HG03432 (cell line): ENCODE data around the gene ANKRD33B.

Experiments
- ATAC-seq: cut with Tn5 transposase; IDR thresholded peaks from one replicate; pipeline ENCODE4 v1.9.1; 2021; ENCODE audit warnings: mild to moderate bottlenecking, moderate library complexity; ENCODE audit not compliant: unreplicated experiment

The ANKRD33B gene

GRCh38 chr5:10688651-10689171 is 124.8 kb downstream of the ANKRD33B start:
- ATAC-seq = no peak

- no peak for ATAC-seq
Observed at GRCh38 chr5:10689391-10690081, 125.7 kb downstream of the ANKRD33B start.

GRCh38 chr5:10690460-10691440 is 126.9 kb downstream of the ANKRD33B start:
- no peak for ATAC-seq

- ATAC-seq = no peak
Observed at GRCh38 chr5:10691826-10692785, 128.2 kb downstream of the ANKRD33B start.

GRCh38 chr5:10695055-10695649 is 131.3 kb downstream of the ANKRD33B start:
- peak; percentile 58 for ATAC-seq

GRCh38 chr5:10695759-10696543 is 132.1 kb downstream of the ANKRD33B start:
- no peak for ATAC-seq

- peak; percentile 46 for ATAC-seq
Observed at GRCh38 chr5:10699281-10699874, 135.5 kb downstream of the ANKRD33B start.

GRCh38 chr5:10699987-10700386 is 136.1 kb downstream of the ANKRD33B start:
- ATAC-seq = peak; percentile 63

- no peak for ATAC-seq
Observed at GRCh38 chr5:10700516-10700915, 136.6 kb downstream of the ANKRD33B start.

- ATAC-seq = no peak
Observed at GRCh38 chr5:10701567-10702039, 137.7 kb downstream of the ANKRD33B start.

GRCh38 chr5:10702040-10702629 is 138.3 kb downstream of the ANKRD33B start:
- ATAC-seq = no peak

GRCh38 chr5:10702911-10703491 is 139.1 kb downstream of the ANKRD33B start:
- ATAC-seq = no peak

- ATAC-seq = no peak
Observed at GRCh38 chr5:10703676-10704075, 139.8 kb downstream of the ANKRD33B start.

GRCh38 chr5:10704949-10705621 is 141.2 kb downstream of the ANKRD33B start:
- ATAC-seq = peak; percentile 38

- no peak for ATAC-seq
Observed at GRCh38 chr5:10705747-10706146, 141.9 kb downstream of the ANKRD33B start.

- no peak for ATAC-seq
Observed at GRCh38 chr5:10706326-10706725, 142.5 kb downstream of the ANKRD33B start.
